Peyer's patch (tissue), 4 donors: ENCODE data around the gene ITGA7.

Source experiments
- POLR2A ChIP-seq, 2 donors: fragments of 450-650 bp; IDR thresholded peaks; one replicate each; pipeline ENCODE4 v1.5.1; 2017; ENCODE audit warnings: antibody characterized with exemption in 2 of 2, mild to moderate bottlenecking in 2 of 2, moderate library complexity in 2 of 2
- TF ChIP-seq, protein P1 (sequence below), 6 experiments: fragments of 450-650 bp in 4 of 6; fragments of 200-600 bp in 2 of 6; sonication (generic) in 1 of 6; IDR thresholded peaks; one replicate each; pipeline ENCODE4 v1.5.1; 2017 to 2019; ENCODE audit warnings: antibody characterized with exemption in 6 of 6, mild to moderate bottlenecking in 3 of 6, moderate library complexity in 1 of 6

DNA sequence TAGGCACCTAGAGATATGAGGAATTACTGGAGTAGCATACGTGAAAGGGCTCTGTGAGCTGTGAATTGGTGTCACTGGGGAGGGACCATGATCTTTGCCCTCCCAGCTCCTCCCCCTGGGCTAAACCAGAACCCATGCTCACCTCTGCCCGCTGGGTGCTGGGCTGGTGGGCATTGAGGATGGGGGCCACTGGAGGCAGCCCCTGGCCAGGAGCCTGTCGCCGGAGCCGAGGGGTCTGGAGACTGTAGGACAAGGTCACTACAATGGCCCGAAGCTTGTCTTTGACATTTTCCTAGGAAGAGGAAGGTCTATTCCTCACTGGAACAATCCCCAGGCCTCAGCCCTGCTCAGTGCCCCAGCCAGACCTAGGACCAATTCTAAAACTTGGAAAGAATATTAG is 11.6 kb downstream of the ITGA7 start:
- TF ChIP-seq, protein P1, sequence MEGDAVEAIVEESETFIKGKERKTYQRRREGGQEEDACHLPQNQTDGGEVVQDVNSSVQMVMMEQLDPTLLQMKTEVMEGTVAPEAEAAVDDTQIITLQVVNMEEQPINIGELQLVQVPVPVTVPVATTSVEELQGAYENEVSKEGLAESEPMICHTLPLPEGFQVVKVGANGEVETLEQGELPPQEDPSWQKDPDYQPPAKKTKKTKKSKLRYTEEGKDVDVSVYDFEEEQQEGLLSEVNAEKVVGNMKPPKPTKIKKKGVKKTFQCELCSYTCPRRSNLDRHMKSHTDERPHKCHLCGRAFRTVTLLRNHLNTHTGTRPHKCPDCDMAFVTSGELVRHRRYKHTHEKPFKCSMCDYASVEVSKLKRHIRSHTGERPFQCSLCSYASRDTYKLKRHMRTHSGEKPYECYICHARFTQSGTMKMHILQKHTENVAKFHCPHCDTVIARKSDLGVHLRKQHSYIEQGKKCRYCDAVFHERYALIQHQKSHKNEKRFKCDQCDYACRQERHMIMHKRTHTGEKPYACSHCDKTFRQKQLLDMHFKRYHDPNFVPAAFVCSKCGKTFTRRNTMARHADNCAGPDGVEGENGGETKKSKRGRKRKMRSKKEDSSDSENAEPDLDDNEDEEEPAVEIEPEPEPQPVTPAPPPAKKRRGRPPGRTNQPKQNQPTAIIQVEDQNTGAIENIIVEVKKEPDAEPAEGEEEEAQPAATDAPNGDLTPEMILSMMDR (IDR thresholded peaks at IDR 0.05), result no peak
- TF ChIP-seq POLR2A (IDR thresholded peaks at IDR 0.05), result no peak
